ENCODE results near the gene DEF6.

- TF ChIP-seq CTCF (IDR thresholded peaks at IDR 0.05; ENCODE audit: low read depth, low read length) (no peak), EZH2phosphoT487 (IDR thresholded peaks at IDR 0.05; ENCODE audit: low read depth) (no peak)
Measured at GRCh38 chr6:35267446-35267845, 30.2 kb upstream of the DEF6 start.
